Daoy (cell line): ENCODE measurements around the gene WDR27. TPM values are rescaled to one million over a fixed set of nuclear protein-coding genes. Genes with fewer than 3 reads are reported as not detected.
"Not testable (repeated sequence)": the region's sequence is repeated elsewhere in the genome, so short reads cannot be mapped to it uniquely, and the experiment has no call there.

Source experiments
- DNase-seq: peaks from one replicate; pipeline ENCODE4 v3.0.0-alpha.2; 2015; ENCODE audit warnings: low read depth
- total RNA-seq: library from RNA; depleted of rRNA; stranded (reverse); fragments of >200 nt; shearing (Covaris generic); gene quantifications from 2 replicates; pipeline ENCODE4 v1.2.3, GENCODE V29; 2014

Gene WDR27
- total RNA-seq, 1 experiment from 2014 or later, result 20.5 TPM

DNA sequence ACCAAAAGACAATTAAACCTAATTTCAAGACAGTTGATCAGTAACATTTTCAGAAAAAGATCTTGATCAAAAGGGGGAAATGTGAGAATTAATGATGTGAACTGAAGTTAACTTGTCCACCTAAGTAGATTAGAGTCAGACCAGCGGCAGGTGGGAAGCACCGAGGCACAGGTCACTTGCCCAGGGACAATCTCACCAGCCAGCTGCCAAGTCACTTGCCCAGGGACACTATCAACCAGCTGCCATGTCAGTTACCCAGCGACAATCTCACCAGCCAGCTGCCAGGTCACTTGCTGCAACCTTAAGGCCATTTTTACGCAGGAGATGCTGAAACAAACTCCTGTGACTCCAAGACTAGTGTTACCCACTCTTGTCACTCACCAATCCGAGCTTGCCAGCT, 260.5 kb downstream of the WDR27 start:
- DNase-seq, result no peak

GRCh38 chr6:169439710-169440109, 262.1 kb downstream of the WDR27 start:
- DNase-seq, result no peak

GRCh38 chr6:169434554-169434953, 267.3 kb downstream of the WDR27 start:
- DNase-seq, result not testable (repeated sequence)

DNA sequence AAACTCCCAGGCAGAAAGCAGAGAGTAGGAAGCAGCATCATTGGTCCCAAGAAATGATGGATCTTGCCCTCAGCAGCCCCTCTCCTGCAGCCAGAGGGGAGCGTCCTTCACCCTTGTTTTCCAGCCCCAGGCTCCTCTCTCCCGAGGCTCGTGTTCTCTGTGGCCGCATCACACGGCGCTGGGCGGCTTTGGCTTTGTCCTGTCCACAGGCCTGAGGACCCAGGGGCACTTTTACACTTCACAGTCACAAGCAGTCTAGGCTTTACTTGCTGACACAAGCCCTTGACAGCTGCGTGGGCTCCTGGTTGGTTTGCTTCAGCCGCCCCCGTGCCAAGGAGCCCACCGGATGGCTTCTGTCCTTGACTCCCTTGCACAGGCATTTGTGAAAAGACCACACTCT, 272.8 kb downstream of the WDR27 start:
- no peak for DNase-seq

GRCh38 chr6:169428532-169428931, 273.3 kb downstream of the WDR27 start:
- DNase-seq, result no peak

GRCh38 chr6:169427856-169428255, 274.0 kb downstream of the WDR27 start:
- DNase-seq, result peak; percentile 71

DNA sequence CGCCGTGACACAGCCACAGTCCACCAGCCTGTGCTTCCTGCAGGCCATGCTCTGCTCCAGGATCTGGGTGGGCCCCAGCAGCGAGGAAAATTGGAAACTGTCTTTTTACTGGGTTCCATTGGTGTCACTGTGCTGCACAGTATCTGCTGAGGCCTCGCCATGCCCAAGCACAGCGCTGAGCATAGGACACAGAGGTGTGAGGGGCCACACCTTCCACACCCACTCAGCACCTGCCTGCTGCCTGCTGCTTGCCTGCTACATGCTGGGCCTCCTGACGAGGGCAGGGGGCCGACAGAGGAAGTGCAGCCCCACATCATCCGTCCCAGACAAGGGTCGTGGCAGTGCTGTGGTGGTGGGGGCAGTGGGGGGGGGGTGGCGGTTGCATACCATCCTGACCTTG, 275.2 kb downstream of the WDR27 start:
- DNase-seq, result no peak

- no peak for DNase-seq
Measured at GRCh38 chr6:169425628-169426370, 276.0 kb downstream of the WDR27 start.

DNA sequence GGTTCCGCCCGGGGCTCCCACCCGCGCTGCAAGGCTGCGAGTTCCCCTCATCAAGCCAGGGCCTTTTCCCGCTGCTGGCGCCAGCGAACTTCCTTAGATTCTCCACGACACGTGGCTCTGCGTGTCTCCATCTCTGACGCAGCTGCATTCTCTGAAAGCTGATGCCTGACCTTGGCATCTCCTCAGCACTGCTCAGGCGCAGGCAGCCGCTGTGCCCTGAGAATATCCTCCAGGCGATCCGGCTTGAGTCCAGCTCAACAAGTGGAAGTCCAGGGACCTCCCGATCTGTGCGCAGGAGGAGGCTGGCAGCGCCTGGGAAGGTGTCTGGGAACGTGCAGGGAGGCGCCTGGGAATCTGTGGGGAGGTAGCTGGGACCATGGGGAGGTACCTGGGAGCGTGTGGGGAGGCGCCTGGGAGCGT, 277.0 kb downstream of the WDR27 start:
- peak; percentile 65 for DNase-seq

DNA sequence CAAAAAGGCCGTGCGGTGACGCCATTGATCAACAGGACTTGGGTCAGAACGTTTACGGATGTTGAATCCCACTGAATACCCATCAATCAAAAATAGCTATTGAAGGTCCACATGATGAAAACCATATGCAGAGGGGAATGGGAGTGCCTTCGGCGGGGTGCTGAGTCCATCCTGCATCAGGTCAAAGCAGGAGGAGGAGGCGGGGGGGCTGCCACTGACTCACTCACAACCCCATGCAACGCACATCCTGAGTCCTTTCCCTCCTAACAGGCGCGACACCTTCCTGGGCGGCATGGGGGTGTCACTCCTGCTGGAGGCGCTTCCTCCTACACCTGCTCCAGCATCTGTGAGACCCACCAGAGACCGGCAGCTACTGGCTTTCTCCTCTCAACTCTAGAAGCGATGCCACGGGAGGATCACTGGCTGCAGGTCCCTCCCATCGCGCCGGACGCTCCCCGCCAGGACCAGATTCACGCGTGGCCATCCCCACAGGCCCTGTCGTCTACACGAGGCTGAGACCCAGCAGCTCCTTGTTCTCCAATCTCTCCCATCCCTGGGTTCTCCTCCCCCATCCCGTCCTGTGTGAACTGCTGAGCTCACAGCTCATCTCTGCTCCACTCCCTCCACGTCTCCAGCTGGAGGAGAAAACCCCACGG, 277.6 kb downstream of the WDR27 start:
- peak; percentile 80 for DNase-seq

- no peak for DNase-seq
Measured at GRCh38 chr6:169421586-169422264, 280.1 kb downstream of the WDR27 start.

DNA sequence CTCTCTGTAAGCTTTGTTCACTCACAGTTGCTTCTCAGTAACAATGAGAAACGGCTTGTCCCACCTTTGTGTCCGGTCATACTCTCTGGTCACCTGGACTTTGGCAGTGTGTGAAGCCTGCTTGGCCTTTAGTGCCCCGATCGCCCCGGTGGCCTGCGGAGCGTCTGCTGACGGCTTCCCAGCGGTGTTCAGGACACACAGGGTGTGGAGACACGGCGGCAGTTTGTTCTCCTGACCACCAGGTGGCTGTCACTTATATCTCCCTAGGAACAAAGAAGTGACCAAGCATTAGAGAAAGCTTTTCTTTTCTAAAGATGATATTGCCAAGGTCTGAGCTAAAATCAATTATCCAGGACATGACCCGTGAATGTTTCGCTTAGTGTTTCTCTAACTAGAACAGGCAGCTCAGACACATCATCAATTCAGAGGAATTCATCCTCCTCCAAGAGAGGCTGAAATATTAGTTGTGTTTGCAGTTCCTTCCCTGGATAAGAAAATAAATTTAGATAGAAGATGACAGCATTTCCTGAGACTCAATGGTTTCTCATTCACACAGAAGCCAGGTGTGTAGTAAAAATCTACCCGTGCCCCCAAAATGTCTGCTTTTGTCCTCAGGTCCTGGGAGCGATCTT, 280.8 kb downstream of the WDR27 start:
- no peak for DNase-seq

- DNase-seq, result no peak
Measured at GRCh38 chr6:169417101-169417500, 284.7 kb downstream of the WDR27 start.

DNA sequence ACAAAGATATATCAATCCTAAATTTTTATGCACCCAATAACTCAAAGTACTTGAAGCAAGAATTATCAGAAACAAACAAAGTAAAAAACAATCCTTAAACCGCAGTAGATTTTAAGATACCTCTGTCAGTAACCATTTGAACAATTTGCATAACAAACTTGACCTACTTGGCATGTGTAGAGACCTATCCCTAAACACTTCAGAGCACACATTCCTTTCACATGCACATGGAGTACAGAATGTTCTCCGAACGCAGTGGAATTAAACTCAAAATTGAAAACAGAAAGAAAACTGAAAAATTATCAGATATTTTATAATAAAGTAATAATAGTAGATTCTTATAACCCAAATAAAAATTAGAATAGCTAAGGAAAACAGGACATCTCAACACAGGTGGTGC, 285.6 kb downstream of the WDR27 start:
- no peak for DNase-seq

DNA sequence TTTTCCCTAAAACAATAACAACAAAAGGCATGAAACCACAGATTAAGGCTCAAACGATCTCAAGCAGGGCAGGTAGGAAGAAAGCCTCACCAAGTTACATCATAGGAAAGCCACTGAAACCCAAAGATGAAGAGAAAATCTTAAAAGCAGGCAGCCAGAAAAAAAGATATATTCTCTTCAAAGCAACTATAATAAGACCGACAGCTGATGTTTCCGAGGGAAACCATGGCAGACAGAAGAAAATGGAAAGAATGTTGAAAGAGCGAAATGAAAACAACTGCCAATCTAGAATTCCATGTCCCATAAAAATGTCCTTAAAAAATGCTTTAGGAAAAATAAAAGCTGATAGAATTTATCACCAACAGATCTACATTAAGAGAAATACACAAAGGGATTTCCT, 286.6 kb downstream of the WDR27 start:
- DNase-seq, result no peak

DNA sequence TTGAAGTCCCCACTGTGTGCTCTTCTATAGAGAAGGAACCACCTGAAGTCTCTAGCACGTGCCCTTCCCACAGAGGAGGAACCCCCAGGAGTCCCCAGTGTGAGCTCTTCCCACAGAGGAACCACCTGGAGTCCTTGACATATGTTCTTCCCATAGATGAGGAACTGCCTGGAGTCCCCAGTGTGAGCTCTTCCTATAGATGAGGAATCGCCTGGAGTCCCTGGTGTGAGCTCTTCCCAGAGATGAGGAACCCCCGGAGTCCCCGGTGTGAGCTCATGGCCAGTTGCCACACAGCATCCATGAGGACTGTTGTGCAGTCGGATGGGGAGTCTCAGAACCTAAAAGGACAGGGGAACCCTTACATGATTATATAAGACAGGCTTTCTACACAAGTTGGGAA, 290.1 kb downstream of the WDR27 start:
- no peak for DNase-seq

DNA sequence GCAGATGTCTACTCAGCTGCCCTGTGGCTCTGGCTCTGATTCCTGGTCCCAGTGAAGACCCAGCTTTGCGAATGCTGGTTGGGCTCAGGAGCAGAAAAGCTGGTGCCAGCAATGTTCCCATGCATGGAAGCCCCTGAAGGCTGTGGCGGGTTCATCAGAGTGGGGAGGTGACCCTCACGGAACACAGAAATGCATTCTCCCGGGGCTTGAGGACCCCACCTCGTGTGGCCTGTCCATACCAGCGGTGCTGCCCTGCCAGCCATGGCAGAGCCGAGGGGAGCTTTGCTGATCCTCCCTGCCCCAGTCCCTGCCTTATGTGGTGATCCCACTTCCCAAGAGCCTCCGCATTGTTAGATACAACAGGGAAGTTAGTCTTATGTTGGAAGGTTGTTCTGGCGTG, 290.5 kb downstream of the WDR27 start:
- DNase-seq, result no peak

DNA sequence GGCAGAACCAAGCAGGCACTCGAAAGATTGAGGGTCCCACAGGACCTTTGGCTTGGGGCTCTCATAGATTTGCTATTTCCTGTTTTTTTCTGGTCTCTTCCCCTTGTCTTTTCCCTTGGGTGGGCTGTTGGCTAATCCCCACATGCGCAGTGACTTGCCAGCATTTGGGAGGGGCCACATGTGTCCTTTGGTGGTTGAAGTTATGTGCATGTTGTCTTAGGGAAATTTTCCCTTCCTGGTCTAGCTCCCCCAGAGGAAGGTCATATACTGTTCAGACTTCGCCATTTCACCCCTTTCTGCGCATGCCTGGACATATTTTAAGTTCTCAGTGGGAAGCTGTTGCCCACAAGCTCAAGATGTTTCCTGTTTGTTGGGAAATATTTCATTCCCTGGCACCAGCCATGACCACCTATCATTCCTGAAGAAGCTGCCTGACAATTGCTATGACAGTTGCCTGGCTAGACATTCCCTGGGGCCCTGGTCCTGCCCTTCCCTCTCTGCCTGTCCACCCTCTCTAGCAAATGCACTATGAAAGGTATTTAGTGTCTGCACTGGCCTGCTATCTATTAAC, 292.0 kb downstream of the WDR27 start:
- no peak for DNase-seq

DNA sequence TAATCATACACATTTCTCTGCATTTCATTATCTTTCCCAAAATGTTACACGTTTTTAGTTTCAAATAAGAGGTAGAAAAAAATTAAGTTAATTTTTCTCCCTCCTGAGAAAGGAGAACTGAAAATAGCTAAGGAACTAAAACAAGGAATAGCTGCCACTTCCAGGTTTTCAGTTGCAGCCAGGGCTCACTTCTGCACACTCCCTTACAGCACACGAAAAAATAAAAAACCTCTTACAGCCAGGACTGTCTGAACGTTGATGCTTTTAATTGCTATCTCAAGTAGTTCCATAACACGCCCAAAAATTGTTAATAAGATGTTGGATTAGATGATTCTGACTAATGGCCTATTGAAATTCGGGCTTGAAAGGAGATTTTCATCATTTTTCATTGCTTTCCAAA, 294.5 kb downstream of the WDR27 start:
- DNase-seq, result no peak
